Measurements from ENCODE around the gene PSMA3.

PSMA3 gene

GRCh38 chr14:58274881-58275280 lies 30.2 kb downstream of the PSMA3 start:
- H3K9me3 ChIP-seq (ENCODE audit: insufficient read depth, low read depth, low read length) = no peaks in the 10 kb centered on the region
- H3K27ac ChIP-seq (ENCODE audit: low read depth, low read length) = no peak overlapping the region
- H3K4me1 ChIP-seq (ENCODE audit: insufficient read depth, low read length) = no peaks in the 10 kb centered on the region
- H3K36me3 ChIP-seq (ENCODE audit: insufficient read depth, low read length) = peaks cover 90% of the 10 kb centered on the region
- H3K9ac ChIP-seq (ENCODE audit: low read depth, low read length) = no peak overlapping the region
- H3K4me3 ChIP-seq (ENCODE audit: low read length) = no peak overlapping the region
- no peaks in the 10 kb centered on the region for H3K27me3 ChIP-seq (ENCODE audit: insufficient read depth, low read length)

- Histone ChIP-seq H3K4me3 (ENCODE audit: low read length) (no peak overlapping the region), H3K27ac (ENCODE audit: low read depth, low read length) (no peak overlapping the region), H3K36me3 (ENCODE audit: insufficient read depth, low read length) (peaks cover 86% of the 10 kb centered on the region), H3K9ac (ENCODE audit: low read depth, low read length) (no peak overlapping the region), H3K9me3 (ENCODE audit: insufficient read depth, low read depth, low read length) (no peaks in the 10 kb centered on the region), H3K27me3 (ENCODE audit: insufficient read depth, low read length) (no peaks in the 10 kb centered on the region), H3K4me1 (ENCODE audit: insufficient read depth, low read length) (no peaks in the 10 kb centered on the region)
- WGBS = 100% methylated on average over 1 of the region's 2 CpGs
These were observed 31.0 kb downstream of the PSMA3 start for GRCh38 chr14:58275527-58276190.

GRCh38 chr14:58276208-58276607 lies 31.6 kb downstream of the PSMA3 start:
- peaks cover 87% of the 10 kb centered on the region for H3K36me3 ChIP-seq (ENCODE audit: insufficient read depth, low read length)
- no peaks in the 10 kb centered on the region for H3K9me3 ChIP-seq (ENCODE audit: insufficient read depth, low read depth, low read length)
- no peak overlapping the region for H3K27ac ChIP-seq (ENCODE audit: low read depth, low read length)
- H3K9ac ChIP-seq (ENCODE audit: low read depth, low read length) = no peak overlapping the region
- no peak overlapping the region for H3K4me3 ChIP-seq (ENCODE audit: low read length)
- no peaks in the 10 kb centered on the region for H3K27me3 ChIP-seq (ENCODE audit: insufficient read depth, low read length)
- WGBS = 100% methylated on average over 1 of the region's 1 CpG
- no peaks in the 10 kb centered on the region for H3K4me1 ChIP-seq (ENCODE audit: insufficient read depth, low read length)

GRCh38 chr14:58278177-58278576 lies 33.5 kb downstream of the PSMA3 start:
- Histone ChIP-seq H3K4me3 (ENCODE audit: low read length) (no peak overlapping the region), H3K27ac (ENCODE audit: low read depth, low read length) (no peak overlapping the region), H3K9me3 (ENCODE audit: insufficient read depth, low read depth, low read length) (no peaks in the 10 kb centered on the region), H3K27me3 (ENCODE audit: insufficient read depth, low read length) (no peaks in the 10 kb centered on the region), H3K36me3 (ENCODE audit: insufficient read depth, low read length) (peaks cover 83% of the 10 kb centered on the region), H3K9ac (ENCODE audit: low read depth, low read length) (no peak overlapping the region), H3K4me1 (ENCODE audit: insufficient read depth, low read length) (no peaks in the 10 kb centered on the region)
- WGBS = 95% methylated on average over 8 of the region's 8 CpGs

GRCh38 chr14:58280954-58281787 lies 36.5 kb downstream of the PSMA3 start:
- no peak overlapping the region for H3K4me3 ChIP-seq (ENCODE audit: low read length)
- H3K9ac ChIP-seq (ENCODE audit: low read depth, low read length) = no peak overlapping the region
- H3K27ac ChIP-seq (ENCODE audit: low read depth, low read length) = no peak overlapping the region
- H3K9me3 ChIP-seq (ENCODE audit: insufficient read depth, low read depth, low read length) = no peaks in the 10 kb centered on the region
- no peaks in the 10 kb centered on the region for H3K27me3 ChIP-seq (ENCODE audit: insufficient read depth, low read length)
- peaks cover 88% of the 10 kb centered on the region for H3K36me3 ChIP-seq (ENCODE audit: insufficient read depth, low read length)
- no peaks in the 10 kb centered on the region for H3K4me1 ChIP-seq (ENCODE audit: insufficient read depth, low read length)
- 95% methylated on average over 4 of the region's 4 CpGs for WGBS

GRCh38 chr14:58281969-58282368 lies 37.3 kb downstream of the PSMA3 start:
- peaks cover 89% of the 10 kb centered on the region for H3K36me3 ChIP-seq (ENCODE audit: insufficient read depth, low read length)
- WGBS = 100% methylated on average over 2 of the region's 3 CpGs
- no peak overlapping the region for H3K27ac ChIP-seq (ENCODE audit: low read depth, low read length)
- H3K9me3 ChIP-seq (ENCODE audit: insufficient read depth, low read depth, low read length) = no peaks in the 10 kb centered on the region
- no peaks in the 10 kb centered on the region for H3K27me3 ChIP-seq (ENCODE audit: insufficient read depth, low read length)
- no peaks in the 10 kb centered on the region for H3K4me1 ChIP-seq (ENCODE audit: insufficient read depth, low read length)
- no peak overlapping the region for H3K9ac ChIP-seq (ENCODE audit: low read depth, low read length)
- H3K4me3 ChIP-seq (ENCODE audit: low read length) = no peak overlapping the region

GRCh38 chr14:58282925-58283593 lies 38.4 kb downstream of the PSMA3 start:
- H3K9ac ChIP-seq (ENCODE audit: low read depth, low read length) = no peak overlapping the region
- no peaks in the 10 kb centered on the region for H3K4me1 ChIP-seq (ENCODE audit: insufficient read depth, low read length)
- no peak overlapping the region for H3K4me3 ChIP-seq (ENCODE audit: low read length)
- H3K27me3 ChIP-seq (ENCODE audit: insufficient read depth, low read length) = no peaks in the 10 kb centered on the region
- 100% methylated on average over 4 of the region's 4 CpGs for WGBS
- H3K36me3 ChIP-seq (ENCODE audit: insufficient read depth, low read length) = peaks cover 92% of the 10 kb centered on the region
- no peak overlapping the region for H3K27ac ChIP-seq (ENCODE audit: low read depth, low read length)
- H3K9me3 ChIP-seq (ENCODE audit: insufficient read depth, low read depth, low read length) = no peaks in the 10 kb centered on the region

GRCh38 chr14:58283730-58284129 lies 39.1 kb downstream of the PSMA3 start:
- peaks cover 92% of the 10 kb centered on the region for H3K36me3 ChIP-seq (ENCODE audit: insufficient read depth, low read length)

GRCh38 chr14:58285132-58285531 lies 40.5 kb downstream of the PSMA3 start:
- WGBS = 96% methylated on average over 4 of the region's 4 CpGs
- no peak overlapping the region for H3K4me3 ChIP-seq (ENCODE audit: low read length)
- H3K4me1 ChIP-seq (ENCODE audit: insufficient read depth, low read length) = no peaks in the 10 kb centered on the region
- no peaks in the 10 kb centered on the region for H3K9me3 ChIP-seq (ENCODE audit: insufficient read depth, low read depth, low read length)
- peaks cover 93% of the 10 kb centered on the region for H3K36me3 ChIP-seq (ENCODE audit: insufficient read depth, low read length)
- no peak overlapping the region for H3K27ac ChIP-seq (ENCODE audit: low read depth, low read length)
- H3K9ac ChIP-seq (ENCODE audit: low read depth, low read length) = no peak overlapping the region
- H3K27me3 ChIP-seq (ENCODE audit: insufficient read depth, low read length) = no peaks in the 10 kb centered on the region

More at GRCh38 chr14:58283730-58284129, 39.1 kb downstream of the PSMA3 start:
- no peak overlapping the region for H3K27ac ChIP-seq (ENCODE audit: low read depth, low read length)
- H3K27me3 ChIP-seq (ENCODE audit: insufficient read depth, low read length) = no peaks in the 10 kb centered on the region
- no peaks in the 10 kb centered on the region for H3K9me3 ChIP-seq (ENCODE audit: insufficient read depth, low read depth, low read length)
- no peak overlapping the region for H3K4me3 ChIP-seq (ENCODE audit: low read length)
- H3K4me1 ChIP-seq (ENCODE audit: insufficient read depth, low read length) = no peaks in the 10 kb centered on the region
- no peak overlapping the region for H3K9ac ChIP-seq (ENCODE audit: low read depth, low read length)

- Histone ChIP-seq H3K4me1 (ENCODE audit: insufficient read depth, low read length) (no peaks in the 10 kb centered on the region), H3K27me3 (ENCODE audit: insufficient read depth, low read length) (no peaks in the 10 kb centered on the region), H3K9me3 (ENCODE audit: insufficient read depth, low read depth, low read length) (no peaks in the 10 kb centered on the region), H3K4me3 (ENCODE audit: low read length) (no peak overlapping the region), H3K27ac (ENCODE audit: low read depth, low read length) (no peak overlapping the region), H3K36me3 (ENCODE audit: insufficient read depth, low read length) (peaks cover 99% of the 10 kb centered on the region), H3K9ac (ENCODE audit: low read depth, low read length) (no peak overlapping the region)
- 89% methylated on average over 3 of the region's 3 CpGs for WGBS
These were observed 43.0 kb downstream of the PSMA3 start for GRCh38 chr14:58287607-58288042.

GRCh38 chr14:58288106-58288792 lies 43.6 kb downstream of the PSMA3 start:
- WGBS = 94% methylated on average over 3 of the region's 3 CpGs
- Histone ChIP-seq H3K9me3 (ENCODE audit: insufficient read depth, low read depth, low read length) (no peaks in the 10 kb centered on the region), H3K27ac (ENCODE audit: low read depth, low read length) (no peak overlapping the region), H3K9ac (ENCODE audit: low read depth, low read length) (no peak overlapping the region), H3K4me3 (ENCODE audit: low read length) (no peak overlapping the region), H3K36me3 (ENCODE audit: insufficient read depth, low read length) (peaks cover 99% of the 10 kb centered on the region), H3K27me3 (ENCODE audit: insufficient read depth, low read length) (no peaks in the 10 kb centered on the region), H3K4me1 (ENCODE audit: insufficient read depth, low read length) (no peaks in the 10 kb centered on the region)
